Right kidney (tissue), 1 donor: ENCODE data around the gene PLCD3.
"Not testable (repeated sequence)": the region's sequence is repeated elsewhere in the genome, so short reads cannot be mapped to it uniquely, and the experiment has no call there.

Source experiments
- DNase-seq: peaks from one replicate; pipeline ENCODE4 v3.0.0-alpha.2; 2016

PLCD3 gene

DNA sequence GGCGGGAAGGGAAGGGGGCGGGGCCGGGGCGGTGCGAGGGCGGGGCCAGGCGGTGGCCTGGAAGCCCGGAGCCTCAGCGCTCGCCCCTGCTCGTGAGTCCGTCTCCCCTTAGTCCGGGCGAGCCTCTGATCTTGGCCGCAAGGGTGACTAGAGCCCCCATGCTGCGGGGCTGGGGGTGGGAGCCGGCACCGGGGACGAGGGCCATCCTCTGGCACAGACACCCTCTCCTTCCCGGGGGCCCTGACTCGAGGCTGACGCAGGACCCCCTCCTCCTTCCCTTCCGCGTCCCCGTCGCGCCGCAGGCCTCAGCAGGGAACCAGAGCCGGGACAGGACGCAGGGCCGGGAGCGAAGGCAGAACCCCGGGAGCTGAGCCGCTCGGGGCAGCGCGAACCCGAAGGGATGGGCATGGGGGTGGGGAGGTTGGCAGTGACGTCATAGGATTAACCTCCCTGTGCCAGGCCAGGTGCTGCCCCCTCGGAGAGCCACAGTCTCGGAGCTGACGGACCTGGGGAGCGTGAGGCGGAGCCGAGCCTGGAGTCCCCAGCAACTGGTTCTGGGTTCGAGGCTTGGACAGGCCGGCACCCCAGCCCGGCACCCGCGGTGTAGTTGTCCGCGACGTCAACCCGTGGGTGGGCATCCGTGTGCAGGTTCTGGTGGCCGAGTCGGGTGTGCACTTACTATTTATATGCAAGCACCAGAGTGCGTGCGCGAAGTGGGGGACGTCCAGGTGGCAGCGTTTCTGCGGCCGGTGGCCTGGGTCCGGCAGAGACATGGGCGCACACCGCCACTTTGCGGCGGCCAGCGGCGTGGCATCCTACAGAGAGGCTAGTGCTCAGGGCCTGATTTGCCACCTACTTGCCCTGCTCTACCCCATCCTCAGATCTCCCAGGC is 503 bp upstream of the PLCD3 start:
- DNase-seq: peak; percentile 93

DNA sequence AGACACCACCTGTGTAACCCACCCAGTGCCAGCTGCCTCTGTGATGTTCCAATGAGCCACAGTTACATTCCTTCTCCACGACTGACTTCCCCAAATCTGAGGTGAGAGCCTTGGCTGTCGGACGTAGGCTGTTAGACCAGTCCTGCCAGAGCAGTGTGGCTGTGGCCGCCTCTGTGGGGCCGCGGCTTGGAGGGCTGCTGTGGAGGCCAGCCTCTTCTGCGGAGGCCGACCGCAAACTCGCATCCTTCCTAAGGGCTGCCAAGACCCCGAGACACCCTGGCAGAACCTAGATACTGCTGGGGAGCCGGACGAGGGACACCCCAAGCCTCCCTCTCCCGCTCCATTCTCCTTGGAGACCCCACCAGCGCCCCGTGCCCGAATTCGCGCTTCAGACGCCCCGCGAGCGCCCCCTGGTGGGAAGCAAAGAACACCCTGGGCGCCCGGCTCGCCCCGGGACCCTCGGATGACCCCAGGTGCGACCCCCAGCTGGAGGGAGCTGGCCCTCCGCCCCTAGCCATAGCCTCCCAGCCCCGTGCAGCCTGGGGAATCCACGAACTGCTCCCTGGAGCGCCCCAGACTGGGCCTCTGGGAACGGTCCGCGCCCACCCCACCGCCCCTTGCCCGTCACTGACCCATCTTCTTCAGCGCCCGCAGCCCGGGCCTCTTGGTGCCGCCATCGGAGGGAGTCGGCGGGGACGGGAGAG is 547 bp downstream of the PLCD3 start:
- peak; percentile 78 for DNase-seq

DNA sequence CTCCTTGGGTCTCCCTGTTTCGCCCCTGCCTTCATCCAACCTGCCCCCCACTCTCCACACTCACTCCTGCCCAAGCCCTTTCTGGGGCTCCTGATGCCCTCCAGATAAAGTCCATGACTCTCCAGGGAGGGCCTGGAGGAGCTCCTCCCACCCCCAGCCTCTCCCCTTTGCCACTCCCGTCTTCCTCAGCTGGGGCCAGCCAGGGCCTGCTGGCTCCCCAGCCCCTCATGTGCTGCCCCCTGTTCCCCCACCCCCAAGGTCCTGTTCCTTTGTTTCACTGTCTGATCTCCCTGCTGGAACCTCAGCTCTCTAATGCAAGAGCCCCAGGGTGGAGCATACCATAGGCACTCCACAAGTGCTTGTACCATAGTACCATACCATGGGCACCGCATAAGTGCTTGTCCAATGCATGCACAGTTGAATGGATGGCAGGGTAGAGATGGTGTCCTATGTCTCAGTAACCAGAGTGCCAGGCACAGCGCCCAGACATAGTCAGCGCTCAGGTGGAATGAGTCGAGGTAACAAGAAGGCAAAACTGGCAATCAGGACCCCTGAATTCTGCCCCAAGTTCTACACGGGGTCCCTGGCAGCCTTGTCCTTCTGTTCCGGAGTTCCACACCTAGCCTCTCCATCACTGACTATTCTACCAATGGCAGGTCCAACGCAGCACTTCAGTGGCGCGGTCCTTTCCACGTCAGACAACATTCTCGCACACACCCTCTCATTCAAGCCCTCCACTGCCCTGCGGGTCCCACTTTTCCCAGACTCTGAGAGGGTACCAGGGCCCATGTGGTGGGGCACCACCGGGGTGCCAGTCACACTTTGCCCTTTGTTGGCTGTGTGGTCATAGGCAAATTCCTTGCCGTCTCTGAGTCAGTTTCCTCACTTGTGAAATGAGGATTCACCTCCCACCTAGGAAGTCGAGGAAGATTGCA is 1.4 kb downstream of the PLCD3 start:
- no peak for DNase-seq

- no peak for DNase-seq
Observed at GRCh38 chr17:45129940-45130680, 2.2 kb downstream of the PLCD3 start.

DNA sequence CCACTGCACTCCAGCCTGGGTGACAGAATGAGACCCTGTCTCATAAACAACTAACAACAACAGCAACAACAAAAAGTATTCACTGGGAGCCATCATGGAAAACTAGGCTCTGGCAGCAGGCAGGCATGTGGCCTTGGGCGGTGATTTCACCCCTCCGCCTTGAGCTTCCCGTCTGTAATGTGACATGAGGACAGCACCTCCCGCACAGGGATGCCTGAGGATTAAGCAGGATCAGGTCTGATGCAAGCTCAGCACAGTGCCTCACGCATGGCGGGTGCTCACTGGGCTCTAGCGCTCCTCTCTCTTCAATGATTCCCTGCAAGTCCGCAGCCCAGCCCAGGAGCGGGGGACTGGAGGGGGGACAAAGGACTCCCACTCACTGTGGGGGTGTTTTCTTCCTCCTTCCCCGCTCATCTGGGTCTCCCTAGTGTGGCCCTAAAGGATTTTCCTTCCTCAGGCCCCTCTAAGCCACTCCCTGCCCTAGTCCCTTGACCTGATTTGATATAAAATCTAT is 2.8 kb downstream of the PLCD3 start:
- no peak for DNase-seq

GRCh38 chr17:45128989-45129388 is 3.3 kb downstream of the PLCD3 start:
- no peak for DNase-seq

DNA sequence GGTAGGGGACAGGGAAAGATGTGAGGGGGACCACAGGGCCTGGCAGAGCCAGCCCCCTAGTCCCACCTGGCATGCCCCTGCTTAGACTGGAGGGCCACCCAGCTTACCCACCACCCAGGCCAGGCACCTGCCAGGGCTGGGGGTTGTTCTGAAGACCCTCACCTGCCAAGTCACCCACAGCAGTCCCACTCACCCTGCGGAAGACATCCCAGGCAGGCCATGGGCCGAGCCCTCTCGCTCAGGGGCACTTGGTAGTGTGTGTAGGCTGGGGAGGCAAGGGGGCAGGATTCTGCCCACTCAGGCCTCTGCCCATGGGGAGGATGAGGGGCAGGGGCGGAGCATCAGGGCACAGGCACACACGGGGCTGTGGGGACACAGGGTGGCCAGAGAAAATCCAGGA is 4.0 kb downstream of the PLCD3 start:
- DNase-seq: no peak

GRCh38 chr17:45127548-45128300 is 4.6 kb downstream of the PLCD3 start:
- DNase-seq: no peak

- no peak for DNase-seq
Observed at GRCh38 chr17:45127207-45127547, 5.1 kb downstream of the PLCD3 start.

- no peak for DNase-seq
Observed at GRCh38 chr17:45125509-45125908, 6.8 kb downstream of the PLCD3 start.

DNA sequence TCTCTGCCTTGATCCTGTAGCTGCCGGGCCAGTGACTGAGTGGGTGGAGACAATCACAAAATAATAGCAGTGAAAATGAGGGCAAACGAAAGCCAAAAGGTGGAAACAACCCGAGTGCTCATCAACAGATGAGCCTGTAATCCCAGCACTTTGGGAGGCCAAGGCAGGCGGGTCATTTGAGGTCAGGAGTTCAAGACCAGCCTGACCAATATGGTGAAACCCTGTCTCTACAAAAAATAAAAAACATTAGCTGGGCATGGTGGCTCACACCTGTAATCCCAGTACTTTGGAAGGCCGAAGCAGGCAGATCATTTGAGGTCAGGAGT is 7.6 kb downstream of the PLCD3 start:
- not testable (repeated sequence) for DNase-seq

- no peak for DNase-seq
Observed at GRCh38 chr17:45123930-45124796, 8.2 kb downstream of the PLCD3 start.

- no peak for DNase-seq
Observed at GRCh38 chr17:45123076-45123770, 9.1 kb downstream of the PLCD3 start.

- DNase-seq: no peak
Observed at GRCh38 chr17:45121055-45121454, 11.3 kb downstream of the PLCD3 start.

GRCh38 chr17:45120558-45120957 is 11.8 kb downstream of the PLCD3 start:
- DNase-seq: no peak

DNA sequence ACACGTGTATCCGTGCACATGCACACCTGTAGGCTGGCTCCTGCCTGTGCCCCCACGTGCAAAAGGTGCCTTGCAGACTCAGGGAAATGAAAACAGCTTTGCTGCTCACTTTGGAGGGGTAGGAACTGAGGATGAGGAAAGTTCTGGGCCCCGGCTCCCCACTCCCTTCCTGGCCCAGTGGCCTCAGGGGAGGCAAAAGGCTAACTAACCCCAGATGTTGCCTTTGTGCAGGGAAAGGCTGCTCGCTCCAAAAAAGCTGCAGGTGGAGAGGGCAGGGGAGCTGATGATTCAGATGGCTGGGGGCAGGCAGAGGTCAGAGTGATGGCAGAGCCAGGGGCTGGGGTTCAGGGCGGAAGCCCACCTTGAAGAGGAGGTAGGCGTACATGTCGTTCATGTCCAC is 12.4 kb downstream of the PLCD3 start:
- no peak for DNase-seq

DNA sequence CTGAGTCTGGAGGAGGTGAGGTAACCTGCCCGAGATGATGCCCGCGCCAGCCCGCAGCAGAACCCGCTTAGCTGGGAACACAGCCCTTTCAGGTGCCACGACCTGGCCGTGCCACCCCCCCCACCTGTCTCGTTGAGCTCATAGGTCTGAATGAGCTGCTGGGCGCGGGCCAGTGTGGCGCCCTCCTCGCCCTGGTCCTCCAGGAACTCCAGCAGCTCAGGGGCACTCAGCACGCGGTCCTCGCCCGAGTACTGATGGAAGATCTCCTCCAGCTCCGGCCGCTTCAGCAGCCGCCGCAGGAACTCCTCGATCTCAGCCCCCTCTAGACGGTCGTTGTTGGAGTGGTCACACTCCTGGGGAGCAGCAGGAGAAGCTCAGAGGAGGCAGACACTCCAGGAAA is 13.6 kb downstream of the PLCD3 start:
- DNase-seq: no peak

DNA sequence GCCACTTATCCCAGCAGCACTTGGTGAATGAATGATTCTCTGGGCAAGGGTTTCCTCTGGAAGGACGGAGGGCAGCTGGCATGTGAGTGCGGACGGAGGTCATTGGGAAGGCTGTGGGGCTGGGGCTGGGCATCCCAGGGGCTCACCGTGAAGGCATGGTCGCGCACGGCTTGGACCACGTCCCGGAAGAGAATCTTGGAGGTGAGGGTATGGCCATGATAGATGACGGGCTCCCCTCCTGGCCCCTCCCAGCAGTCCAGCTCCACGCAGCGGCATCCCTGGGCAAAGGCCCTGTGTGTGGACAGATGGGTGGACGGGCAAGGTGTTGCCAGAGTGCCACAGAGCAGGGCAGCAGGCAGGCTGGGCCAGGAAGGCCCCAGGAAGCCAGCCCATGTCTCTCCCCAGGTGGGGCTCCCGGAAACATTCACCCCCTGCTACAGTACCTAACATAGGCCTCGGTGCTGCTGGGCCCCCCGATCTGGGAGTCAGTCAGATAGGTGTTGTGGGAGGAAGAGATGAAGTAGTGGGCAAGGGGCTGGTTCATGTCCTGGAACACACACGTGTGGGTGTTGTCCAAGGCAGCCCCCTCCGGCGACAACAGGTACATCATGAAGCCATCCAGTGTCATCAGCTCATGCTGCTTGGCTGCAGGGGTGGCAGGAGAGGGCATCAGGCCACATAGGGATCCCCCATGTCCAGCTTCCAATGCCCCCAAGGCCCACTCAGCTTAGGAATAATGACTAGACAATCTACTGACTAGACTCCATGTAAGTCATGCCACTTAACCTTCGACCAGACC is 14.3 kb downstream of the PLCD3 start:
- DNase-seq: no peak

GRCh38 chr17:45117334-45117733 is 15.0 kb downstream of the PLCD3 start:
- no peak for DNase-seq
